HCT116 (cell line): ENCODE measurements around the gene DCP2.

Experiments used
- ATF3 ChIP-seq: IDR thresholded peaks from 2 replicates; pipeline ENCODE4 v1.6.1; 2012
- CTCF ChIP-seq, 3 experiments: fragments of 200-600 bp in 1 of 3; sonication (generic) in 1 of 3; IDR thresholded peaks in 2 of 3; conservative IDR thresholded peaks in 1 of 3; 2 replicates each; pipeline ENCODE4 v1.5.1; 2012 to 2017; ENCODE audit warnings: low read depth in 2 of 3, low read length in 2 of 3, antibody characterized with exemption in 1 of 3, borderline replicate concordance in 1 of 3, control low read depth in 1 of 3, mild to moderate bottlenecking in 1 of 3, mixed read lengths in 1 of 3, mixed run types in 1 of 3, moderate library complexity in 1 of 3; ENCODE audit not compliant: insufficient read depth in 1 of 3
- POLR2A ChIP-seq: IDR thresholded peaks from 2 replicates; pipeline ENCODE4 v1.7.0; 2011; ENCODE audit warnings: borderline replicate concordance; ENCODE audit not compliant: insufficient read depth, insufficient read length; ENCODE audit errors: extremely low read depth
- RAD21 ChIP-seq: IDR thresholded peaks from 2 replicates; pipeline ENCODE4 v1.6.1; 2012; ENCODE audit warnings: low read depth, mild to moderate bottlenecking
- REST ChIP-seq: IDR thresholded peaks from 2 replicates; pipeline ENCODE4 v1.6.1; 2012; ENCODE audit warnings: low read depth
- SRF ChIP-seq: IDR thresholded peaks from 2 replicates; pipeline ENCODE4 v1.6.1; 2012; ENCODE audit warnings: low read depth

- TF ChIP-seq RAD21: no peak
- no peak for TF ChIP-seq CTCF (IDR thresholded peaks at IDR 0.05 in 2 of 3, conservative IDR thresholded peaks at IDR 0.05 in 1 of 3; ENCODE audit: borderline replicate concordance in 1 of 3, insufficient read depth in 1 of 3, low read depth in 2 of 3, low read length in 2 of 3)
- TF ChIP-seq POLR2A: no peak
- no peak for TF ChIP-seq SRF
- TF ChIP-seq REST: no peak
- no peak for TF ChIP-seq ATF3
Observed at GRCh38 chr5:113056988-113057387, 80.4 kb downstream of the DCP2 start.
